ENCODE data around the gene ISG15. TPM values are rescaled to one million over a fixed set of nuclear protein-coding genes. Genes with fewer than 3 reads are reported as not detected.

Gene ISG15
- total and polyA plus RNA-seq, 12 donors = 9.8 to 186 (median 29.1) TPM

DNA sequence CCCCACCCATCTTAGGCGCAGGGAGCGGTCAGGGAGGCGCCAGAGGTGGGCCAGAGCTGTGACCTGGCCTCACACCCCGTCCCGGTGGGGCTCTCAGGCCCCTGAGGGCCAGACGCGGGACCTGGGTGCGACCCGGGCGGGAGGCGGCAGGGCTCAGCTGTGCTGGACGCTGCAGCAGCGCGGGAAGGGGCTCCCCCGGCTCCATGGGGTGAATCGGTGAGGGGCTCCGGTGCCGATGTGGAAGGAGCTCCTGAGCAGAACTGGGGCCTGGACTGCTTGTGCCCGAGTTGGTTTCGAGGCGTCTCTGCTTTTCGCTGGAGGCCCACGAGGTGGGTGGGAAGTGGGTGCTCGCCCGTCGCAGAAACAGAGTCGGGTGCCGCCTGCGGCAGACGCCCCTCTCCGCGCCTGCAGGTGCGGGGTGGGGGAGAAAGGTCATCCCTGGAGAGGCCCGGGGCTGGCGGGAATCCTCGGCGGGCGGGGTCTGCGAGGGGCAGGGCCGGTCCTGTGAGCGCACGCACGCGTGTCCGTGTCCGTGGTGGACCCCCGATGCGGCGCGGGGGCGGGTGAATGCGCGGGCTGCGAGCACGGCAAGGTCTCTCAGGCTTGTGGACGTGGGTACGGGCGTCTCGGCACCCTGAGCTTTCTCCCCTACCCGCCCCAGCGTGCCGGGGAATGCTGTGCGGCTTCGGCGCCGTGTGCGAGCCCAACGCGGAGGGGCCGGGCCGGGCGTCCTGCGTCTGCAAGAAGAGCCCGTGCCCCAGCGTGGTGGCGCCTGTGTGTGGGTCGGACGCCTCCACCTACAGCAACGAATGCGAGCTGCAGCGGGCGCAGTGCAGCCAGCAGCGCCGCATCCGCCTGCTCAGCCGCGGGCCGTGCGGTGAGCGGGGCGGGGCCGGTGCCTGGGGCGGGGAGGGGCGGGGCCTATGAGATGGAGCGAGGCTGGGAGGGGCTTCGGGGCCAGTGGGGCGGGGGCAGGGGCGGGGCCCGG lies 27.0 kb downstream of the ISG15 start:
- peak; percentile 52 to 79 for DNase-seq
- 7 to 10% methylated on average over 74 to 99 of the region's 99 CpGs for WGBS, 2 donors
- peaks cover 0 to 51% (median 0%) of the 10 kb centered on the region in 9 donors for H3K36me3 ChIP-seq
- TF ChIP-seq, protein P1, sequence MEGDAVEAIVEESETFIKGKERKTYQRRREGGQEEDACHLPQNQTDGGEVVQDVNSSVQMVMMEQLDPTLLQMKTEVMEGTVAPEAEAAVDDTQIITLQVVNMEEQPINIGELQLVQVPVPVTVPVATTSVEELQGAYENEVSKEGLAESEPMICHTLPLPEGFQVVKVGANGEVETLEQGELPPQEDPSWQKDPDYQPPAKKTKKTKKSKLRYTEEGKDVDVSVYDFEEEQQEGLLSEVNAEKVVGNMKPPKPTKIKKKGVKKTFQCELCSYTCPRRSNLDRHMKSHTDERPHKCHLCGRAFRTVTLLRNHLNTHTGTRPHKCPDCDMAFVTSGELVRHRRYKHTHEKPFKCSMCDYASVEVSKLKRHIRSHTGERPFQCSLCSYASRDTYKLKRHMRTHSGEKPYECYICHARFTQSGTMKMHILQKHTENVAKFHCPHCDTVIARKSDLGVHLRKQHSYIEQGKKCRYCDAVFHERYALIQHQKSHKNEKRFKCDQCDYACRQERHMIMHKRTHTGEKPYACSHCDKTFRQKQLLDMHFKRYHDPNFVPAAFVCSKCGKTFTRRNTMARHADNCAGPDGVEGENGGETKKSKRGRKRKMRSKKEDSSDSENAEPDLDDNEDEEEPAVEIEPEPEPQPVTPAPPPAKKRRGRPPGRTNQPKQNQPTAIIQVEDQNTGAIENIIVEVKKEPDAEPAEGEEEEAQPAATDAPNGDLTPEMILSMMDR (IDR thresholded peaks at IDR 0.05) = peak in 4 of 9 donors; percentile 4 to 25 (median 16)
- intact Hi-C loops (cut with DNase I) = no loop called here
- H3K4me3 ChIP-seq = peak overlapping the region; percentile 22 to 61 (median 49)
- H3K9me3 ChIP-seq = no peaks in the 10 kb centered on the region
- peak; percentile 69 to 87 (median 81) for ATAC-seq
- H3K4me1 ChIP-seq = peaks cover 9 to 29% (median 15%) of the 10 kb centered on the region in 9 donors
- H3K27ac ChIP-seq = no peak overlapping the region
- H3K27me3 ChIP-seq = peaks cover 0 to 53% (median 0%) of the 10 kb centered on the region in 7 donors

DNA sequence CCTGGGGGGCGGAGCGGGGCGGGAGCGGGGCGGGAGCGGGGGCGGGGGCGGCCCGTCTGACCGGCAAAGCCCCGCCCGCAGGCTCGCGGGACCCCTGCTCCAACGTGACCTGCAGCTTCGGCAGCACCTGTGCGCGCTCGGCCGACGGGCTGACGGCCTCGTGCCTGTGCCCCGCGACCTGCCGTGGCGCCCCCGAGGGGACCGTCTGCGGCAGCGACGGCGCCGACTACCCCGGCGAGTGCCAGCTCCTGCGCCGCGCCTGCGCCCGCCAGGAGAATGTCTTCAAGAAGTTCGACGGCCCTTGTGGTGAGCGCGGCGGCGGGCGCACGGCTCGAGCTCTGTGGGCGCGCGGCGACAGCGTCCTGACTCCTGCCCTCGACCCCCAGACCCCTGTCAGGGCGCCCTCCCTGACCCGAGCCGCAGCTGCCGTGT lies 27.8 kb downstream of the ISG15 start:
- Histone ChIP-seq H3K9me3 (no peaks in the 10 kb centered on the region), H3K4me1 (peaks cover 9 to 29% (median 15%) of the 10 kb centered on the region in 9 donors), H3K4me3 (no peak overlapping the region), H3K36me3 (peaks cover 0 to 53% (median 0%) of the 10 kb centered on the region in 9 donors), H3K27me3 (peaks cover 0 to 44% (median 0%) of the 10 kb centered on the region in 7 donors), H3K27ac (no peak overlapping the region)
- DNase-seq (no peak), ATAC-seq (peak in 1 of 8 donors; percentile 1)
- WGBS, 2 donors = 51 to 69% methylated on average over 45 to 53 of the region's 60 CpGs
- intact Hi-C loops (cut with DNase I) = no loop called here
- TF ChIP-seq, protein P1 (IDR thresholded peaks at IDR 0.05) = no peak

DNA sequence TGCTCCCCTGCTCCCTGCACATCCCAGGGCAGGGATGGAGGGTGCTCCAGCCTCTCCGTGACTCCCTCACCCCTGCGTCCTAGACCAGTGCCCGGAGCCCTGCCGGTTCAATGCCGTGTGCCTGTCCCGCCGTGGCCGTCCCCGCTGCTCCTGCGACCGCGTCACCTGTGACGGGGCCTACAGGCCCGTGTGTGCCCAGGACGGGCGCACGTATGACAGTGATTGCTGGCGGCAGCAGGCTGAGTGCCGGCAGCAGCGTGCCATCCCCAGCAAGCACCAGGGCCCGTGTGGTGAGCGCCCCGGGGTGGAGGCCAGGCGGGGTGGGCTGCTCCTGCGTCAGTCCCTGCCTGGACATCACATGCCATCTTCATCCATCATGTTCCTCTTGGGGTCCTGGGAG lies 28.6 kb downstream of the ISG15 start:
- ATAC-seq (no peak), DNase-seq (no peak)
- Histone ChIP-seq H3K36me3 (peaks cover 0 to 57% (median 0%) of the 10 kb centered on the region in 9 donors), H3K27ac (no peak overlapping the region), H3K27me3 (peaks cover 0 to 38% (median 0%) of the 10 kb centered on the region in 7 donors), H3K4me1 (peaks cover 9 to 26% (median 15%) of the 10 kb centered on the region in 9 donors), H3K9me3 (no peaks in the 10 kb centered on the region), H3K4me3 (no peak overlapping the region)
- intact Hi-C loops (cut with DNase I) = no loop called here
- TF ChIP-seq, protein P1 (IDR thresholded peaks at IDR 0.05) = no peak
- 94% methylated on average over 25 of the region's 25 CpGs for WGBS, 2 donors

DNA sequence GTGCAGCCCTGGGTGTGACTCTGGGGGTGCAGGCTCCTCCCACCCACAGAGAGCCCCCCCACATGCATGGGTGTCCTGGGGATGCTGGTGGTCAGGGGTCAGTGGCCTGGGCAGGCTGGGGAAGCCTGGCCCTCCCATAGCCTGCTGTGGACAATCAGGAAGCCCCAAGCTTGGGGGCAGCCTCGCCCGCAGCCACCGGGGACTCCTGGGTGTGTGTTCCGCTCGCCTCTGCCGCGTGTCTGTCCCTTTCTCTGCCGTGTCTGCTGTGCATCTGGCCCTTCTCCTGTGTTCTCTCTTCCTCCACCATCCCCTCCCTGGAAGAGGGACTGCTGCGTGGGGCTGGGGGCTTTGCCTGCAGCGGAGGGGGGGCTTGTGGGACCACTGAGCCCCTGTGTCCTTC lies 29.5 kb downstream of the ISG15 start:
- Histone ChIP-seq H3K4me1 (peaks cover 9 to 20% (median 15%) of the 10 kb centered on the region in 9 donors), H3K4me3 (no peak overlapping the region), H3K27ac (no peak overlapping the region), H3K27me3 (peaks cover 0 to 28% (median 0%) of the 10 kb centered on the region in 7 donors), H3K9me3 (no peaks in the 10 kb centered on the region), H3K36me3 (peaks cover 0 to 60% (median 4%) of the 10 kb centered on the region in 9 donors)
- DNase-seq (no peak), ATAC-seq (no peak)
- TF ChIP-seq, protein P1 (IDR thresholded peaks at IDR 0.05) = no peak
- intact Hi-C loops (cut with DNase I) = no loop called here
- 86 to 90% methylated on average over 8 to 10 of the region's 10 CpGs for WGBS, 2 donors

All from heart right ventricle (tissue), 16 donors.